Measurements from ENCODE around the gene SEZ6L2.
A peak's percentile ranks its signal among the peaks of the same experiment; 100 is the strongest.

GRCh38 chr16:29862383-29862883, 36.9 kb downstream of the SEZ6L2 start:
- TF ChIP-seq CTCF (IDR thresholded peaks at IDR 0.05; ENCODE audit: low read length): peak; percentile 4; the same call in 1 of the 2 replicates
- TF ChIP-seq EZH2 (IDR thresholded peaks at IDR 0.05; ENCODE audit: borderline replicate concordance, low read length): no peak
